HFFc6 (cell line): ENCODE data around the gene SVIP. TPM values are rescaled to one million over a fixed set of nuclear protein-coding genes. Genes with fewer than 3 reads are reported as not detected.
A peak's percentile ranks its signal among the peaks of the same experiment; 100 is the strongest.

Experiments
- DNase-seq: peaks from one replicate; pipeline ENCODE4 v3.0.0-alpha.2; 2018
- H3K27ac Mint-ChIP-seq: 2 replicates; pipeline ENCODE4 v1.8.0; 2020; ENCODE audit warnings: mild to moderate bottlenecking, mixed read lengths
- H3K27me3 Mint-ChIP-seq: 2 replicates; pipeline ENCODE4 v1.8.0; 2021; ENCODE audit warnings: mild to moderate bottlenecking, moderate library complexity, mixed read lengths; ENCODE audit not compliant: insufficient read depth
- H3K36me3 Mint-ChIP-seq: 2 replicates; pipeline ENCODE4 v1.8.0; 2021; ENCODE audit warnings: low read depth, mixed read lengths
- H3K4me1 Mint-ChIP-seq: 2 replicates; pipeline ENCODE4 v1.8.0; 2020; ENCODE audit warnings: low read depth, mixed read lengths
- H3K4me3 Mint-ChIP-seq: 2 replicates; pipeline ENCODE4 v1.8.0; 2020; ENCODE audit warnings: mild to moderate bottlenecking, moderate library complexity, mixed read lengths
- H3K9me3 Mint-ChIP-seq: 2 replicates; pipeline ENCODE4 v1.8.0; 2020; ENCODE audit warnings: mild to moderate bottlenecking, mixed read lengths
- total RNA-seq, 6 experiments: library from RNA; stranded (reverse); fragmentation: NEBNext Ultra II Directional; extraction: Animal tissue kit (Norgen Biotek cat#: 25700); gene quantifications; 2 replicates in 1 of 6; 3 replicates in 5 of 6; pipeline ENCODE4 v1.2.3, GENCODE V29; 2021
- TF ChIP-seq, protein P1 (sequence below): fragments of 200-600 bp; sonication (generic); IDR thresholded peaks from 2 replicates; pipeline ENCODE4 v1.5.0; 2021; ENCODE audit warnings: antibody characterized with exemption, mild to moderate bottlenecking

SVIP gene
- total RNA-seq, 6 experiments from 2014 or later = 9.9 to 25.9 (median 20.9) TPM

- TF ChIP-seq, protein P1, sequence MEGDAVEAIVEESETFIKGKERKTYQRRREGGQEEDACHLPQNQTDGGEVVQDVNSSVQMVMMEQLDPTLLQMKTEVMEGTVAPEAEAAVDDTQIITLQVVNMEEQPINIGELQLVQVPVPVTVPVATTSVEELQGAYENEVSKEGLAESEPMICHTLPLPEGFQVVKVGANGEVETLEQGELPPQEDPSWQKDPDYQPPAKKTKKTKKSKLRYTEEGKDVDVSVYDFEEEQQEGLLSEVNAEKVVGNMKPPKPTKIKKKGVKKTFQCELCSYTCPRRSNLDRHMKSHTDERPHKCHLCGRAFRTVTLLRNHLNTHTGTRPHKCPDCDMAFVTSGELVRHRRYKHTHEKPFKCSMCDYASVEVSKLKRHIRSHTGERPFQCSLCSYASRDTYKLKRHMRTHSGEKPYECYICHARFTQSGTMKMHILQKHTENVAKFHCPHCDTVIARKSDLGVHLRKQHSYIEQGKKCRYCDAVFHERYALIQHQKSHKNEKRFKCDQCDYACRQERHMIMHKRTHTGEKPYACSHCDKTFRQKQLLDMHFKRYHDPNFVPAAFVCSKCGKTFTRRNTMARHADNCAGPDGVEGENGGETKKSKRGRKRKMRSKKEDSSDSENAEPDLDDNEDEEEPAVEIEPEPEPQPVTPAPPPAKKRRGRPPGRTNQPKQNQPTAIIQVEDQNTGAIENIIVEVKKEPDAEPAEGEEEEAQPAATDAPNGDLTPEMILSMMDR = peak; percentile 7; the same call in 1 of the 2 replicates
- Mint-ChIP-seq H3K4me1 (peaks cover 9% of the 10 kb centered on the region), H3K9me3 (no peaks in the 10 kb centered on the region)
These were observed 447 bp upstream of the SVIP start for GRCh38 chr11:22830082-22830414.

GRCh38 chr11:22828373-22828772, 1.2 kb downstream of the SVIP start:
- no peaks in the 10 kb centered on the region for H3K9me3 Mint-ChIP-seq
- TF ChIP-seq, protein P1 = no peak

More at GRCh38 chr11:22830082-22830414, 447 bp upstream of the SVIP start:
- Mint-ChIP-seq H3K27me3 (no peaks in the 10 kb centered on the region; the same call in 1 of the 2 replicates), H3K4me3 (peak overlapping the region; percentile 93), H3K36me3 (no peaks in the 10 kb centered on the region), H3K27ac (no peak overlapping the region)
- DNase-seq = no peak

DNA sequence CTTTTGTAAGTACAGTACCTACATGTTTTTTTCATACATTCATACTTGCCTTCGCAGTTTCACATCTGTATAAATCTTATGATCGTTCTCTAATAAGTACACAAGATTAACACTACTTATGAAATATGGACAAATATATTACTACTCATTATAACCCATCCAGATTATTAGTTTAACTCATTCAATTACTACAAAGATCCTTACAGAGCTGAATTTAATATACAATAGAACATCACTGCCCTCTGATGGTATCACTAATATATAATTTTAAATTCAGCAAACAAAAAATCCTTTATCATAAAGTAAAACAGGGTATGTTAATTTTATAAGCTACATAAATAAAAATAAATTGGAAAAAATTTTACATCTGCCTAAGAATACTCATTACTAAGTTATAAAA, 7.4 kb downstream of the SVIP start:
- H3K36me3 Mint-ChIP-seq = no peaks in the 10 kb centered on the region
- TF ChIP-seq, protein P1 = no peak
- no peak overlapping the region for H3K4me3 Mint-ChIP-seq
- no peaks in the 10 kb centered on the region for H3K9me3 Mint-ChIP-seq
- no peaks in the 10 kb centered on the region for H3K4me1 Mint-ChIP-seq
- no peak for DNase-seq
- no peak overlapping the region for H3K27ac Mint-ChIP-seq
- no peaks in the 10 kb centered on the region for H3K27me3 Mint-ChIP-seq

More at GRCh38 chr11:22828373-22828772, 1.2 kb downstream of the SVIP start:
- Mint-ChIP-seq H3K27ac (peak overlapping the region; percentile 60; the same call in 1 of the 2 replicates), H3K4me3 (peak overlapping the region; percentile 93), H3K36me3 (no peaks in the 10 kb centered on the region), H3K4me1 (peaks cover 9% of the 10 kb centered on the region), H3K27me3 (no peaks in the 10 kb centered on the region; the same call in 1 of the 2 replicates)
- DNase-seq = no peak

DNA sequence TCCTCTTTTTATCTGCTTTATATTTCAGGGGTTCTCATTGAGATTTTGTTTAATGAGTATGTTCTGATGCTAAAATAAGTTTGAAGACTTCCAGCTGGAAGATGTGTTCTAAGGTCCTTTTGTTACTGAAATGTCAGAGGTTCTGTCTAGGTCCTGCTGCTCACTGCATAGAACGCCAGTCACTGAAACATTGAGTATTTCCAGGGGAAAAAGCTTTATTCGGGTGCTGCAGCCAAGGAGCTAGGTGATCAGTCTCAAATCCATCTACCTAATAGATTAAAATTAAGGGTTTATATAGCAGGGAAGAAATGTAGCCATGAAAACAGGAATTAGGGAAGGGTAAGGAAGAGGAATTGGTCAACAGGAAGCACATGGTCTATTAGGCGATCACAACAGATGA, 19.7 kb downstream of the SVIP start:
- Mint-ChIP-seq H3K27me3 (no peaks in the 10 kb centered on the region), H3K9me3 (peaks cover 4% of the 10 kb centered on the region; the same call in 1 of the 2 replicates), H3K4me1 (no peaks in the 10 kb centered on the region), H3K4me3 (no peak overlapping the region), H3K27ac (no peak overlapping the region), H3K36me3 (no peaks in the 10 kb centered on the region)
- TF ChIP-seq, protein P1 = no peak
- DNase-seq = no peak

GRCh38 chr11:22808571-22809197, 20.9 kb downstream of the SVIP start:
- H3K4me1 Mint-ChIP-seq = no peaks in the 10 kb centered on the region
- no peak overlapping the region for H3K27ac Mint-ChIP-seq
- H3K36me3 Mint-ChIP-seq = no peaks in the 10 kb centered on the region
- TF ChIP-seq, protein P1 = no peak
- no peak overlapping the region for H3K4me3 Mint-ChIP-seq
- DNase-seq = no peak
- H3K9me3 Mint-ChIP-seq = peaks cover 4% of the 10 kb centered on the region; the same call in 1 of the 2 replicates
- no peaks in the 10 kb centered on the region for H3K27me3 Mint-ChIP-seq
